Keratinocyte (primary cell): ENCODE data around the gene GNAT2.

Experiments used
- CTCF ChIP-seq, 3 experiments: IDR thresholded peaks in 1 of 3; conservative IDR thresholded peaks in 1 of 3; optimal IDR thresholded peaks in 1 of 3; 2 replicates in 2 of 3; 3 replicates in 1 of 3; pipeline versions ENCODE3 to v1.5.1; 2011; ENCODE audit warnings: low read length in 3 of 3, mild to moderate bottlenecking in 3 of 3, moderate library complexity in 2 of 3, control low read depth in 1 of 3, inconsistent platforms in 1 of 3; ENCODE audit not compliant: insufficient read depth in 2 of 3; ENCODE audit errors: extremely low read depth in 1 of 3
- EZH2 ChIP-seq: IDR thresholded peaks from one replicate; pipeline ENCODE4 v1.6.1; 2012; ENCODE audit warnings: inconsistent platforms, mild to moderate bottlenecking, low read length, moderate library complexity

DNA sequence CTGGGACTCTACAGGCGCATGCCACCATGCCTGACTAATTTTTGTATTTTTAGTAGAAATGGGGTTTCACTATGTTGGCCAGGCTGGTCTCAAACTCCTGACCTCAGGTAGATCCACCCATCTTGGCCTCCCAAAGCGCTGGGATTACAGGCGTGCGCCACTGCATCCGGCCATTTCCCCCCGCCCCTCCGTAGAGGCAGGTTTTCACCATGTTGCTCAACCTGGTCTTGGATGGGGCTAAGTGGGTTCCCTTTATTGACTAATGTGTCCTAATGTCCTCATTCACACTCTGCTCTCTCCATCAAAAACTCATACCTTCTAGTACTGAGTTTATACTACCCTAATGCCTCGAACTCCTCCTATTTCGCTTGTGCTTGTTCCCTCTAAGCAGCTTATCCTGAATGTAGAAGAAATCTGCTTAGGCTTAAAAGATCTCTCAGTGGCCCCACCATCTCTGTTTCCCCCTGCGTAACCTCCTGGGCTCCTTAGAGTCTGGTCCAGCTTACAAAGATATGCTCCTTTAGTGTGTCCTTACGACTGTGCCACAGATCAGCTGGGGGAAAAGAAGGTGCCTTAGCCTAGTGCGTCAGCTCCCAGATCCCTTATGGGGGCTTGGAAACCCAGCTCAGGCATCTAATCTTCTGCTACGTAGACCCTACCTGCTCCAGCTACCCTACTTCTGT, 8.0 kb downstream of the GNAT2 start:
- TF ChIP-seq CTCF (optimal IDR thresholded peaks at IDR 0.05 in 1 of 3, IDR thresholded peaks at IDR 0.05 in 1 of 3, conservative IDR thresholded peaks at IDR 0.05 in 1 of 3; ENCODE audit: extremely low read depth in 1 of 3, insufficient read depth in 2 of 3, low read length in 3 of 3) (no peak), EZH2 (no peak)
